ENCODE results near the gene FOXA3. TPM values are rescaled to one million over a fixed set of nuclear protein-coding genes. Genes with fewer than 3 reads are reported as not detected.

FOXA3 gene
- total RNA-seq, 1 donor from 2014 or later = 0.59 TPM

GRCh38 chr19:45863335-45863839 is 739 bp upstream of the FOXA3 start:
- Mint-ChIP-seq H3K9me3 (ENCODE audit: unreplicated experiment) (no peaks in the 10 kb centered on the region), H3K27ac (ENCODE audit: unreplicated experiment) (peak overlapping the region; percentile 97), H3K4me1 (ENCODE audit: low read depth, unreplicated experiment) (peaks cover 2% of the 10 kb centered on the region), H3K27me3 (ENCODE audit: low read depth, unreplicated experiment) (peaks cover 25% of the 10 kb centered on the region), H3K4me3 (ENCODE audit: unreplicated experiment) (peak overlapping the region; percentile 90), H3K36me3 (ENCODE audit: low read depth, unreplicated experiment) (no peaks in the 10 kb centered on the region)
- no peak for DNase-seq (ENCODE audit: low read depth)
- H3K4me2 ChIP-seq (ENCODE audit: low read length) = peak overlapping the region; percentile 77
- TF ChIP-seq EZH2 (IDR thresholded peaks at IDR 0.05; ENCODE audit: insufficient read depth, low read length) = no peak
- no peak for TF ChIP-seq CTCF (IDR thresholded peaks at IDR 0.05; ENCODE audit: insufficient read depth, low read depth, low read length)
- peaks cover 8% of the 10 kb centered on the region for H4K20me1 ChIP-seq (ENCODE audit: insufficient read depth, low read length)
- H3K27me3 ChIP-seq (ENCODE audit: insufficient read depth, low read length) = peaks cover 33% of the 10 kb centered on the region
- peak overlapping the region; percentile 24 for H3K4me3 ChIP-seq (ENCODE audit: insufficient read depth, low read depth, low read length)
- H2AFZ ChIP-seq (ENCODE audit: low read depth, low read length) = peak overlapping the region; percentile 72
- H3K27ac ChIP-seq (ENCODE audit: low read depth, low read length) = no peak overlapping the region
- FAIRE-seq = no peak
- peaks cover 3% of the 10 kb centered on the region for H3K4me1 ChIP-seq (ENCODE audit: insufficient read depth, low read length)
- H3K9me3 ChIP-seq (ENCODE audit: insufficient read depth, low read depth, low read length) = no peaks in the 10 kb centered on the region
- H3K36me3 ChIP-seq (ENCODE audit: insufficient read depth, low read length) = peaks cover 8% of the 10 kb centered on the region
- peak overlapping the region; percentile 17 for H3K9ac ChIP-seq (ENCODE audit: low read length)
- H3K79me2 ChIP-seq (ENCODE audit: insufficient read depth, low read length) = peaks cover 42% of the 10 kb centered on the region

GRCh38 chr19:45864629-45865082 is 530 bp downstream of the FOXA3 start:
- Histone ChIP-seq H4K20me1 (ENCODE audit: insufficient read depth, low read length) (peaks cover 5% of the 10 kb centered on the region), H2AFZ (ENCODE audit: low read depth, low read length) (peak overlapping the region; percentile 63), H3K4me3 (ENCODE audit: insufficient read depth, low read depth, low read length) (no peak overlapping the region), H3K9ac (ENCODE audit: low read length) (no peak overlapping the region), H3K36me3 (ENCODE audit: insufficient read depth, low read length) (peaks cover 4% of the 10 kb centered on the region), H3K9me3 (ENCODE audit: insufficient read depth, low read depth, low read length) (no peaks in the 10 kb centered on the region), H3K27ac (ENCODE audit: low read depth, low read length) (no peak overlapping the region), H3K27me3 (ENCODE audit: insufficient read depth, low read length) (peaks cover 33% of the 10 kb centered on the region), H3K4me2 (ENCODE audit: low read length) (peak overlapping the region; percentile 77), H3K79me2 (ENCODE audit: insufficient read depth, low read length) (peaks cover 30% of the 10 kb centered on the region), H3K4me1 (ENCODE audit: insufficient read depth, low read length) (peaks cover 3% of the 10 kb centered on the region)
- Mint-ChIP-seq H3K4me3 (ENCODE audit: unreplicated experiment) (peak overlapping the region; percentile 76), H3K27ac (ENCODE audit: unreplicated experiment) (no peak overlapping the region), H3K9me3 (ENCODE audit: unreplicated experiment) (no peaks in the 10 kb centered on the region), H3K27me3 (ENCODE audit: low read depth, unreplicated experiment) (peaks cover 25% of the 10 kb centered on the region), H3K36me3 (ENCODE audit: low read depth, unreplicated experiment) (no peaks in the 10 kb centered on the region), H3K4me1 (ENCODE audit: low read depth, unreplicated experiment) (peaks cover 2% of the 10 kb centered on the region)
- TF ChIP-seq CTCF (IDR thresholded peaks at IDR 0.05; ENCODE audit: insufficient read depth, low read depth, low read length) (no peak), EZH2 (IDR thresholded peaks at IDR 0.05; ENCODE audit: insufficient read depth, low read length) (peak; percentile 97)
- DNase-seq (ENCODE audit: low read depth) (no peak), FAIRE-seq (no peak)

GRCh38 chr19:45865269-45865948 is 1.3 kb downstream of the FOXA3 start:
- Histone ChIP-seq H3K4me1 (ENCODE audit: insufficient read depth, low read length) (peaks cover 3% of the 10 kb centered on the region), H3K27ac (ENCODE audit: low read depth, low read length) (no peak overlapping the region), H3K4me3 (ENCODE audit: insufficient read depth, low read depth, low read length) (no peak overlapping the region), H4K20me1 (ENCODE audit: insufficient read depth, low read length) (peaks cover 2% of the 10 kb centered on the region), H3K27me3 (ENCODE audit: insufficient read depth, low read length) (peaks cover 33% of the 10 kb centered on the region), H2AFZ (ENCODE audit: low read depth, low read length) (no peak overlapping the region), H3K36me3 (ENCODE audit: insufficient read depth, low read length) (peaks cover 4% of the 10 kb centered on the region), H3K79me2 (ENCODE audit: insufficient read depth, low read length) (peaks cover 23% of the 10 kb centered on the region), H3K4me2 (ENCODE audit: low read length) (no peak overlapping the region), H3K9ac (ENCODE audit: low read length) (no peak overlapping the region), H3K9me3 (ENCODE audit: insufficient read depth, low read depth, low read length) (no peaks in the 10 kb centered on the region)
- DNase-seq (ENCODE audit: low read depth) (no peak), FAIRE-seq (no peak)
- Mint-ChIP-seq H3K4me3 (ENCODE audit: unreplicated experiment) (peak overlapping the region; percentile 27), H3K9me3 (ENCODE audit: unreplicated experiment) (no peaks in the 10 kb centered on the region), H3K4me1 (ENCODE audit: low read depth, unreplicated experiment) (peaks cover 2% of the 10 kb centered on the region), H3K27ac (ENCODE audit: unreplicated experiment) (no peak overlapping the region), H3K36me3 (ENCODE audit: low read depth, unreplicated experiment) (no peaks in the 10 kb centered on the region), H3K27me3 (ENCODE audit: low read depth, unreplicated experiment) (peaks cover 25% of the 10 kb centered on the region)
- TF ChIP-seq CTCF (IDR thresholded peaks at IDR 0.05; ENCODE audit: insufficient read depth, low read depth, low read length) (no peak), EZH2 (IDR thresholded peaks at IDR 0.05; ENCODE audit: insufficient read depth, low read length) (no peak)
